Left ventricle myocardium superior (tissue), 1 donor: ENCODE measurements around the gene SHC1. TPM values are rescaled to one million over a fixed set of nuclear protein-coding genes. Genes with fewer than 3 reads are reported as not detected.
"Not testable (repeated sequence)": the region's sequence is repeated elsewhere in the genome, so short reads cannot be mapped to it uniquely, and the experiment has no call there.

ENCODE experiments used
- ATAC-seq: fragments of 200-7000 bp; cut with Tn5 transposase; one replicate; pipeline ENCODE4 v1.9.1; 2020; ENCODE audit warnings: mild to moderate bottlenecking, moderate library complexity
- DNase-seq: peaks from one replicate; pipeline ENCODE4 v3.0.0-alpha.2; 2020
- intact Hi-C: fragments of 100-400 bp; cut with micrococcal nuclease; formaldehyde crosslinking; loops from one replicate; pipeline ENCODE4 v1.11.0; 2022
- total RNA-seq: library from RNA; stranded (reverse); fragmentation: NEBNext Ultra II Directional; extraction: Animal tissue kit (Norgen Biotek cat#: 25700); gene quantifications from one replicate; pipeline ENCODE4 v1.2.1, GENCODE V29; 2021
- donor health status: DM: no; HTN: yes; CAD: no; lungs with severe emphysema.

SHC1 gene
- total RNA-seq, 1 donor from 2014 or later = 62.1 TPM

GRCh38 chr1:154999571-155000410 lies 29.2 kb upstream of the SHC1 start:
- intact Hi-C loops = no loop called here
- ATAC-seq = no peak
- DNase-seq = peak; percentile 44

- DNase-seq (peak; percentile 82), ATAC-seq (no peak)
- intact Hi-C loops = no loop called here
Observed at GRCh38 chr1:154998818-154999570, 28.4 kb upstream of the SHC1 start.

GRCh38 chr1:154998201-154998780 lies 27.7 kb upstream of the SHC1 start:
- no peak for DNase-seq
- no peak for ATAC-seq
- intact Hi-C loops = no loop called here

GRCh38 chr1:154996966-154997701 lies 26.6 kb upstream of the SHC1 start:
- intact Hi-C loops = no loop called here
- no peak for ATAC-seq
- DNase-seq = no peak

- intact Hi-C loops, ATAC-seq: not testable (repeated sequence)
- DNase-seq = peak; percentile 41
Observed at GRCh38 chr1:154995301-154995983, 24.9 kb upstream of the SHC1 start.

- ATAC-seq = no peak
- DNase-seq = no peak
- intact Hi-C loops = no loop called here
Observed at GRCh38 chr1:154994591-154994990, 24.0 kb upstream of the SHC1 start.

- DNase-seq (no peak), ATAC-seq (no peak)
- intact Hi-C loops = no loop called here
Observed at GRCh38 chr1:154994269-154994587, 23.7 kb upstream of the SHC1 start.

- ATAC-seq (no peak), DNase-seq (no peak)
- intact Hi-C loops = no loop called here
Observed at GRCh38 chr1:154993572-154994268, 23.2 kb upstream of the SHC1 start, which contains the start of gene LENEP. Gene LENEP, plus strand, starts transcription at chr1:154993586. Its CDS starts 22 bp downstream, at chr1:154993608.

- intact Hi-C loops = no loop called here
- ATAC-seq (no peak), DNase-seq (no peak)
Observed at GRCh38 chr1:154992721-154993571, 22.4 kb upstream of the SHC1 start.

- intact Hi-C loops = no loop called here
- DNase-seq (no peak), ATAC-seq (no peak)
Observed at GRCh38 chr1:154990276-154990675, 19.7 kb upstream of the SHC1 start.

GRCh38 chr1:154989195-154989860 lies 18.8 kb upstream of the SHC1 start:
- intact Hi-C loops = no loop called here
- no peak for DNase-seq
- no peak for ATAC-seq

GRCh38 chr1:154988058-154988954 lies 17.8 kb upstream of the SHC1 start:
- DNase-seq = no peak
- ATAC-seq = no peak
- intact Hi-C loops = no loop called here

- no peak for ATAC-seq
- no peak for DNase-seq
- intact Hi-C loops = no loop called here
Observed at GRCh38 chr1:154987326-154987725, 16.8 kb upstream of the SHC1 start.

- DNase-seq, intact Hi-C loops, ATAC-seq: not testable (repeated sequence)
Observed at GRCh38 chr1:154986736-154987135, 16.2 kb upstream of the SHC1 start.

GRCh38 chr1:154983776-154984466 lies 13.4 kb upstream of the SHC1 start:
- intact Hi-C loops = no loop called here
- no peak for DNase-seq
- ATAC-seq = no peak
